Measurements from ENCODE around the gene NAA38.

DNA sequence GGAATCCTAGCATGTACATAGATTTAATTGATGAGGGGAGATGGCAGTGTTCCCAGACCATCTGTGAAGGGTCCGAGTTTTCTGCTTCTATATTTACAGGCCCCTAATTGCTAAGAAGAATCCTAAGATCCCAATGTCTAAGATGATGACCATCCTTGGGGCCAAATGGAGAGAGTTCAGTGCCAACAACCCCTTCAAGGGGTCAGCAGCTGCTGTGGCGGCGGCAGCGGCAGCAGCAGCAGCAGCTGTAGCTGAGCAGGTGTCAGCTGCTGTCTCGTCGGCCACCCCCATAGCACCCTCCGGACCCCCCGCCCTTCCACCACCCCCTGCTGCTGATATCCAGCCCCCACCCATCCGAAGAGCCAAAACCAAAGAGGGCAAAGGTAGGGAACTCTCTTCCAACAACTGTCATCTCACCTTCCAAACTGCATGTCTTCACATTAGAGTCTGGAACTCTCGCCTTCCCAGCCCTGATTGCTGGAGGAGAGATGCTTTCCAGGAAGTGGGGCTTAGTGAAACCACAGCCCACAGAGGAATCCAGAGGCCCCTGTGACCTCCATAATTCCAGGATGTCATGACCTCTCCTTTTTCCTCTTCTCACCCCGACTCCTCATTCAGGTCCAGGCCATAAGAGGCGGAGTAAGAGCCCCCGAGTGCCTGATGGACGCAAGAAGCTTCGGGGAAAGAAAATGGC lies 36.0 kb upstream of the NAA38 start:
- no peak for TF ChIP-seq EZH2 (IDR thresholded peaks at IDR 0.05; ENCODE audit: insufficient read depth, poor library complexity, severe bottlenecking)
- TF ChIP-seq EZH2phosphoT487 (IDR thresholded peaks at IDR 0.05; ENCODE audit: insufficient read depth, low read depth), result no peak
